HAP-1 (cell line): ENCODE measurements around the gene SELENOI.
"Not testable (repeated sequence)": the region's sequence is repeated elsewhere in the genome, so short reads cannot be mapped to it uniquely, and the experiment has no call there.

Source experiments
- DNase-seq, 2 experiments: peaks; one replicate each; pipeline ENCODE4 v3.0.0-alpha.2; 2016 to 2020; ENCODE audit warnings: low spot score in 2 of 2
- H3K27me3 ChIP-seq: fragments of 250-450 bp; sonication (Bioruptor Pico); 2 replicates; pipeline ENCODE4 v1.5.1; 2020; ENCODE audit warnings: low read depth, mild to moderate bottlenecking, moderate library complexity
- H3K36me3 ChIP-seq: fragments of 250-450 bp; sonication (Bioruptor Pico); replicated peaks from 2 replicates; pipeline ENCODE4 v1.5.1; 2020; ENCODE audit warnings: mild to moderate bottlenecking
- H3K4me1 ChIP-seq: fragments of 250-450 bp; sonication (Bioruptor Pico); 2 replicates; pipeline ENCODE4 v1.5.1; 2020; ENCODE audit warnings: mild to moderate bottlenecking
- H3K4me3 ChIP-seq: fragments of 250-450 bp; sonication (Bioruptor Pico); 2 replicates; pipeline ENCODE4 v1.5.1; 2020; ENCODE audit warnings: mild to moderate bottlenecking, moderate library complexity
- H3K9me3 ChIP-seq: fragments of 250-450 bp; sonication (Bioruptor Pico); 2 replicates; pipeline ENCODE4 v1.5.1; 2020; ENCODE audit warnings: mild to moderate bottlenecking, moderate library complexity
- in situ Hi-C: fragments of 300-500 bp; cut with MboI; formaldehyde crosslinking; loops from 3 replicates; pipeline ENCODE4 v1.14.3; 2020; ENCODE audit warnings: low sequenced_read_pairs, inconsistent platforms, mixed read lengths

The SELENOI gene

DNA sequence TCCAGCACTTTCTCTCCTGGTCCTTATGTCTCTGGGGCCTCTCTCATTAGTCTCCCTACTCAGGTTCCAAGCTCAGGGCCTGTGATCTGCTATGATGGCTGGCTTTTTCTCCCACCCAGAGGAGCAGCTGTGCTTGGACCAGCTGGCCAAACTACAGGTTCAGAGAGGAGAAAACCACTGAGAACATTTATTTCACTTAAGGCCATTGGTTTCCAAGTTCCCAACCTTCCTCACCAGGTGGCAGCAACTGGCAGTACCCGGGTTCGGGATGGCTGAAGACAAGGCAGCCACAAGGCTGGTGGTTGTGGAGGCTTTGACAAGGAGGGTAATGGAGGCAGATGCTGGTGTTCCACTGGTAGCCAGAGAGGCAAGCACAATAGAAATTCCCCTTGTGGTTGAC, 29.9 kb upstream of the SELENOI start:
- H3K36me3 ChIP-seq: no peaks in the 10 kb centered on the region
- no peaks in the 10 kb centered on the region for H3K4me1 ChIP-seq
- no peak overlapping the region for H3K4me3 ChIP-seq
- no peaks in the 10 kb centered on the region for H3K9me3 ChIP-seq
- DNase-seq: no peak
- in situ Hi-C loops: no loop called here
- H3K27me3 ChIP-seq: peaks cover 2% of the 10 kb centered on the region; the same call in 1 of the 2 replicates

- no peaks in the 10 kb centered on the region for H3K36me3 ChIP-seq
- in situ Hi-C loops: no loop called here
- H3K4me1 ChIP-seq: no peaks in the 10 kb centered on the region
- DNase-seq: no peak
- H3K4me3 ChIP-seq: no peak overlapping the region
- H3K9me3 ChIP-seq: no peaks in the 10 kb centered on the region
- peaks cover 2% of the 10 kb centered on the region; the same call in 1 of the 2 replicates for H3K27me3 ChIP-seq
Observed at GRCh38 chr2:26316845-26317244, 29.1 kb upstream of the SELENOI start.

DNA sequence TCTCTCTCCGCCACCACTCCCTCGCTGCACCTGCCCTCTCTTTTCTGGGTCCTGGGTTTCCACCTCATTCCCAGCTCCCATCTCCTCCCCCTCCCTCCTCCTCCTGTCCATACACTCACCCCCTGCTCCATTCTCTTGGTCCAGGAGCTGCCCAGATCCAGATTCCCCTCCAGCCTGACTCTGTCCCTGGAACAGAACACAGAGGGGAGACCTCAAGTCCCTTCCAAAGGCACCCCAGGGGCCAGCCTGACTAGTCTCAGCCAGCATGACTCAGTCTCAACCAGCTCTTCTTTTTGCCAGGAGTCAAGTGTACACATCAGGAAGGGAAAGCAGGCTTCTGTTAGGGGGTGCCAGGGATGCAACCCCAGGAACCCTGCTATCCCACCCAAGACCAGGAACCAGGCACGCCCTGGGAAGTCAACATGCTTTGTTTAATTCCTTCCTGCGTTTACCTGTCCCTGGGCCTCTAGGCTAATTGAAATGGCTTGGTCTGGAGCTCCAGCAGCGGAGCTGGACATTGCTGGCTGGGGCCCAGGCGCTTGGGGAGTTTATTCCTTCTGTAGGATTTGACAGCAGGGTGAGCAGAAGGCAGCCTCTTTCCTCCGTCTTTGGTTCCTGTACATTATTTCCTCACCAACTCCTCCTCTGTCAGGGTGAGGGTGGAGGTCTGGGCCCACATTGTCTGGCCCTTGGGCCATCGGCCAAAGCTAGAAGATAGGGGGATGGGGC, 28.4 kb upstream of the SELENOI start:
- Histone ChIP-seq H3K9me3 (no peaks in the 10 kb centered on the region), H3K4me3 (no peak overlapping the region), H3K4me1 (no peaks in the 10 kb centered on the region), H3K36me3 (no peaks in the 10 kb centered on the region), H3K27me3 (peaks cover 2% of the 10 kb centered on the region)
- in situ Hi-C loops: no loop called here
- DNase-seq: no peak

DNA sequence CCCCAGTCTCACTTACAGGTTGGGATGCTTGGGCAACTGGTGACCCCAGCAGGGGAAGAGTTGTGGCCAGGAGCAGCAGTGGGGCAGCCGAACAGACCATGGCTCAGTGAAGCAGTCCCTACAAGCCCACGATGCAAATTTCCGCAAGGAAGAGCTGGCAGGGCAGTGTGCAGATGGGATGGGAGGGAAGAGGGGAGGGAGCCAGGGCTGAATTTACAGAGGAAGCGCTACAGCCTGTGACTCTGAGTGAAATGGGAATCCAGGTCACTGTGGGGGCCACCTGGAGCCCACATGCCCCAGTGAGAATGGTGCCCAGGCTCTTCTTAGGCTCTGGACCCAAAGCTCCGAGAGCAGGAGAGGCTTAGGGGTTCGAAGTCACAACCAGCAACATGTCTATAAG, 27.0 kb upstream of the SELENOI start:
- Histone ChIP-seq H3K4me3 (no peak overlapping the region), H3K4me1 (no peaks in the 10 kb centered on the region), H3K27me3 (peaks cover 2% of the 10 kb centered on the region), H3K9me3 (no peaks in the 10 kb centered on the region), H3K36me3 (no peaks in the 10 kb centered on the region)
- no peak for DNase-seq
- in situ Hi-C loops: no loop called here

GRCh38 chr2:26324479-26324878, 21.5 kb upstream of the SELENOI start:
- H3K36me3 ChIP-seq, H3K9me3 ChIP-seq, in situ Hi-C loops, DNase-seq, H3K4me1 ChIP-seq, H3K4me3 ChIP-seq, H3K27me3 ChIP-seq: not testable (repeated sequence)

DNA sequence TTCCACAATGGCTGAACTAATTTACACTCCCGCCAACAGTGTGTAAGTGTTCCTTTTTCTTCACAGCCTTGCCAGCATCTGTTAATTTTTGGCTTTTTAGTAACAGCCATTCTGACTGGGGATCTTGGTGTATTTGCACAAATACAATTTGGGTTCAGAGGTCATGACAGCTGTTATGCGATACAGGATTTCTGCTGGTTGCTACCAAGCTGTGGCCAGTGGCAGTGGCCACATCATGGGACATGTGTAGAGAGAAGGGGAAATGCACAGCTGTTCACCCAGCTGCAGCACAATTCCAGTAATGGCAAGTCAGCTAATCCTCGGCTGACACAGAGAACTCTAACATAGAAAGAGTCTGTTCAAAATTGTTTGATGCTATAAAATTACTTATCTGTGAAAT, 21.0 kb upstream of the SELENOI start:
- no peak overlapping the region for H3K4me3 ChIP-seq
- DNase-seq: no peak
- H3K27me3 ChIP-seq: no peaks in the 10 kb centered on the region; the same call in 1 of the 2 replicates
- H3K4me1 ChIP-seq: no peaks in the 10 kb centered on the region
- no peaks in the 10 kb centered on the region for H3K36me3 ChIP-seq
- in situ Hi-C loops: no loop called here
- no peaks in the 10 kb centered on the region for H3K9me3 ChIP-seq

DNA sequence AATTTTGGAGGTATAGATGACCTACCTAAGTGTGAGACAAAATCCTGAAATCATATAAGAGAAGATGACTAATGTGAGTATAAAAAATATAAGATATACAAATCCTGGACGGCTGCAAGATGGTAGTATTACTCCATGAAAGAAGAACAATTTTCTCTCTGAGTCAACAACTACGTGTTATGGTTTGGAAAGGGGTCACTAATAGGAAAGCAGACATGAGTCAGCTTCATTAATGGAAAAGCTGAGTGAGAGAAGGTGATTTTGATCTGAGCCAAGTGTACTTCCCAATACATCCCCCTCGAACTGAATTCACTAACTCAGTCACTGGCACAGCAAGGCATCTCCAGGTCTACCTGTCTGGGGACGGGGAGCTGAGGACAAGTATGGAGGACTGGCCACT, 20.1 kb upstream of the SELENOI start:
- H3K9me3 ChIP-seq: no peaks in the 10 kb centered on the region
- H3K4me1 ChIP-seq: no peaks in the 10 kb centered on the region
- H3K27me3 ChIP-seq: no peaks in the 10 kb centered on the region; the same call in 1 of the 2 replicates
- in situ Hi-C loops: no loop called here
- no peaks in the 10 kb centered on the region for H3K36me3 ChIP-seq
- no peak for DNase-seq
- H3K4me3 ChIP-seq: no peak overlapping the region

GRCh38 chr2:26326514-26326913, 19.4 kb upstream of the SELENOI start:
- Histone ChIP-seq H3K36me3 (no peaks in the 10 kb centered on the region), H3K27me3 (no peaks in the 10 kb centered on the region; the same call in 1 of the 2 replicates), H3K4me3 (no peak overlapping the region), H3K9me3 (no peaks in the 10 kb centered on the region), H3K4me1 (no peaks in the 10 kb centered on the region)
- in situ Hi-C loops: no loop called here
- no peak for DNase-seq

- H3K27me3 ChIP-seq: no peaks in the 10 kb centered on the region; the same call in 1 of the 2 replicates
- in situ Hi-C loops: no loop called here
- H3K4me1 ChIP-seq: no peaks in the 10 kb centered on the region
- H3K4me3 ChIP-seq: no peak overlapping the region
- H3K36me3 ChIP-seq: no peaks in the 10 kb centered on the region
- H3K9me3 ChIP-seq: no peaks in the 10 kb centered on the region
- DNase-seq: no peak
Observed at GRCh38 chr2:26327291-26328272, 18.4 kb upstream of the SELENOI start.

DNA sequence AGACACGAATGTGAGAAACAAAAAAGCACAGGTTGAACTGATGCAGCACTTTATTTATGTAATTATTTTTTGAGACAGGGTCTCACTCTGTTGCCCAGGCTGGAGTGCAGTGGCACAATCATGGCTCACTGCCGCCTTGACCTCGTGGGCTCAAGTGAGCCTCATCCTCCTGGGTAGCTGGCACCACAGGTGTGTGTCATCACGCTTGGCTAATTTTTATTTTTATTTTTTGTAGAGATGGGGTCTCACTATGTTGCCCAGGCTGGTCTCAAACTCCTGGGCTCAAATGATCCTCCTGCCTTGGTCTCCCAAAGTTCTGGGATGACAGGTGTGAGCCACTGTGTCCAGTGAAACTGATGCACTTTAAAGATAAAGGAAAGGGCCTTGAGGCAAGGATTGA, 16.9 kb upstream of the SELENOI start:
- DNase-seq, H3K9me3 ChIP-seq, H3K27me3 ChIP-seq, H3K4me1 ChIP-seq, H3K4me3 ChIP-seq, H3K36me3 ChIP-seq, in situ Hi-C loops: not testable (repeated sequence)

- in situ Hi-C loops: no loop called here
- DNase-seq: peak; percentile 58 to 88
Observed at GRCh38 chr2:26330114-26330549, 15.8 kb upstream of the SELENOI start.

GRCh38 chr2:26330604-26331003, 15.3 kb upstream of the SELENOI start:
- in situ Hi-C loops: no loop called here
- no peaks in the 10 kb centered on the region for H3K4me1 ChIP-seq
- DNase-seq: no peak
- no peaks in the 10 kb centered on the region for H3K9me3 ChIP-seq
- no peak overlapping the region for H3K4me3 ChIP-seq
- no peaks in the 10 kb centered on the region for H3K36me3 ChIP-seq
- H3K27me3 ChIP-seq: peaks cover 7% of the 10 kb centered on the region

More at GRCh38 chr2:26330114-26330549, 15.8 kb upstream of the SELENOI start:
- Histone ChIP-seq H3K9me3 (no peaks in the 10 kb centered on the region), H3K27me3 (peaks cover 7% of the 10 kb centered on the region), H3K4me1 (no peaks in the 10 kb centered on the region), H3K36me3 (no peaks in the 10 kb centered on the region), H3K4me3 (no peak overlapping the region)

DNA sequence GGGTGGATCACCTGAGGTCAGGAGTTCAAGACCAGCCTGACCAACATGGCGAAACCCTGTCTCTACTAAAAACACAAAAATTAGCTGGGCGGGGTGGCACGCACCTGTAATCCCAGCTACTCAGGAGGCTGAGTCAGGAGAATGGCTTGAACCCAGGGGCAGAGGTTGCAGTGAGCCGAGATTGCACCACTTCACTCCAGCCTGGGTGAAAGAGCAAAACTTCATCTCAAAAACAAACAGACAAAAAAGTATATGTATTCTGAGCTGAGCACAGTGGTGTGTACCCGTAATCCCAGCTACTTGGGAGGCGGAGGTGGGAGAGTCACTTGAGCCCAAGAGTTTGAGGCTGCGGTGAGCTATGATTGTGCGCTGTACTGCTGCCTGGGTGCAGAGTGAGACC, 14.6 kb upstream of the SELENOI start:
- H3K4me1 ChIP-seq, DNase-seq, H3K36me3 ChIP-seq, H3K27me3 ChIP-seq, in situ Hi-C loops, H3K4me3 ChIP-seq, H3K9me3 ChIP-seq: not testable (repeated sequence)

DNA sequence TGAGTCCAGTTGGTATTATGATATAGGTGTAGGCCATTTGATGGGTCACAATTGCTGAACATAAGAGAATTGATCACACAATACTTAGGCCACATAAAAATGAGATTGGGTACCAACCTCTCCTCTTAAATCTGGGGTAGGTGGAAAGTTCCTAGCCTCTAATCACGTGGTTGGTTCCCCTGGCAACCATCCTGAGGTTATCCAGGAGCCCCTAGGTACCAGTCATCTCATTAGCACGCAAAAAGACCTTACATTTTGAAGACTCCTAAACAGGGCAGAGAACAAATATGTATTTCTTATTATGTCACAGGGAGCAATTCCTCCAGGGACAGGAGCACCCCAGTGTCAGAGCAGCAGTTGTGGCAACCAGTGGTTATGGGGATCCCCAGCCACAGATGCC, 12.7 kb upstream of the SELENOI start:
- no peak for DNase-seq
- Histone ChIP-seq H3K9me3 (no peaks in the 10 kb centered on the region), H3K36me3 (no peaks in the 10 kb centered on the region), H3K4me3 (no peak overlapping the region), H3K4me1 (peaks cover 7% of the 10 kb centered on the region; the same call in 1 of the 2 replicates), H3K27me3 (peaks cover 7% of the 10 kb centered on the region)
- in situ Hi-C loops: no loop called here
